GM23248 (cell line): ENCODE data around the gene SMCO2.

ENCODE experiments used
- EZH2 ChIP-seq: fragments of 200-600 bp; sonication (generic); IDR thresholded peaks from 2 replicates; pipeline ENCODE4 v1.6.1; 2018; ENCODE audit warnings: antibody characterized with exemption, mild to moderate bottlenecking; ENCODE audit not compliant: insufficient read depth, poor library complexity, severe bottlenecking
- EZH2phosphoT487 ChIP-seq: fragments of 200-600 bp; sonication (generic); IDR thresholded peaks from 2 replicates; pipeline ENCODE4 v1.6.1; 2018; ENCODE audit warnings: antibody characterized with exemption, moderate library complexity, mild to moderate bottlenecking, low read depth; ENCODE audit not compliant: insufficient read depth

DNA sequence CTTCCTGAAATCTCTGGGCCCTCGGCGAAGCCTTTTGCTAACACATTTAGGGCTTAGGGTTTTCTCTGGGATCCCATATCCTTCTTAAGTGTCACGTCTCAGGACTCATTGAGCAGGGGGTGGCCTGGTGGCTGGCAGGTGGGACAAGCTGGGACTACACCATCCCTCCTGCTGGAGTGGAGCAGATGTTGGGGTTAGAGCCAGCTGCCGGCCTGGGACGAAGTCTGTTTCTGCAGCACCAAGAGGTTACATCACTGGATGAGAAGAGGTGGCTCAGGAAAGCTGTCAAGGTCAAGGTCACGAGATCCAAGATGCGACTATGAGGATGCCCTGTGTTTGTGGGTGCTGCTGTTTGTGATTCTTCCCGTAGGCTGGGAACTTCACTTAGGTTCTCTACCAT lies 16.3 kb downstream of the SMCO2 start:
- no peak for TF ChIP-seq EZH2
- TF ChIP-seq EZH2phosphoT487, result no peak
